HL-60 (cell line): ENCODE data around the gene CCR4.

Experiments used
- TF ChIP-seq, protein P1 (sequence below): IDR thresholded peaks from one replicate; pipeline ENCODE4 v1.5.1; 2011; ENCODE audit warnings: low read length, control low read depth, inconsistent platforms; ENCODE audit not compliant: insufficient read depth
- TF ChIP-seq, protein P2 (sequence below): IDR thresholded peaks from 2 replicates; pipeline ENCODE4 v1.6.1; 2012; ENCODE audit warnings: low read depth; ENCODE audit not compliant: insufficient replicate concordance

DNA sequence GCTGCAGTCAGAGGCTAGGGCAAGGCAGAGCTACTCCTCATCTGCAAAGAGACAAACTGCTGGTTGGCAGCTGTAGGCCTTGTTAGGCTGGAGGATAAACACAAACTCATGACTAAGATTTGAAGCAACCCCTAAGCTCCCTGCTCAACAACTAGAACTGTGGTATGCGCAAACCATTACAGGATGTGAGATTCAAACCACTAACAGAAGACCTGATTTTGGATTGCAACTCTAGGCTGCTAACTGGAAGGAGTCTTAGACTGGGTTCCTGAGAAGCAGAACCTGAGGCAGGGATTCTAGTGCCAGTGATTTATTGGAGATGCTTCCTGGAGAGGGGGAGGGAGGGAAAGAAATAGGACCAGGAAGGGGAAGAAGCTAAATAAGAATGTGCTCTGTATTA is 22.5 kb downstream of the CCR4 start:
- TF ChIP-seq, protein P1, sequence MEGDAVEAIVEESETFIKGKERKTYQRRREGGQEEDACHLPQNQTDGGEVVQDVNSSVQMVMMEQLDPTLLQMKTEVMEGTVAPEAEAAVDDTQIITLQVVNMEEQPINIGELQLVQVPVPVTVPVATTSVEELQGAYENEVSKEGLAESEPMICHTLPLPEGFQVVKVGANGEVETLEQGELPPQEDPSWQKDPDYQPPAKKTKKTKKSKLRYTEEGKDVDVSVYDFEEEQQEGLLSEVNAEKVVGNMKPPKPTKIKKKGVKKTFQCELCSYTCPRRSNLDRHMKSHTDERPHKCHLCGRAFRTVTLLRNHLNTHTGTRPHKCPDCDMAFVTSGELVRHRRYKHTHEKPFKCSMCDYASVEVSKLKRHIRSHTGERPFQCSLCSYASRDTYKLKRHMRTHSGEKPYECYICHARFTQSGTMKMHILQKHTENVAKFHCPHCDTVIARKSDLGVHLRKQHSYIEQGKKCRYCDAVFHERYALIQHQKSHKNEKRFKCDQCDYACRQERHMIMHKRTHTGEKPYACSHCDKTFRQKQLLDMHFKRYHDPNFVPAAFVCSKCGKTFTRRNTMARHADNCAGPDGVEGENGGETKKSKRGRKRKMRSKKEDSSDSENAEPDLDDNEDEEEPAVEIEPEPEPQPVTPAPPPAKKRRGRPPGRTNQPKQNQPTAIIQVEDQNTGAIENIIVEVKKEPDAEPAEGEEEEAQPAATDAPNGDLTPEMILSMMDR = no peak
- TF ChIP-seq, protein P2, sequence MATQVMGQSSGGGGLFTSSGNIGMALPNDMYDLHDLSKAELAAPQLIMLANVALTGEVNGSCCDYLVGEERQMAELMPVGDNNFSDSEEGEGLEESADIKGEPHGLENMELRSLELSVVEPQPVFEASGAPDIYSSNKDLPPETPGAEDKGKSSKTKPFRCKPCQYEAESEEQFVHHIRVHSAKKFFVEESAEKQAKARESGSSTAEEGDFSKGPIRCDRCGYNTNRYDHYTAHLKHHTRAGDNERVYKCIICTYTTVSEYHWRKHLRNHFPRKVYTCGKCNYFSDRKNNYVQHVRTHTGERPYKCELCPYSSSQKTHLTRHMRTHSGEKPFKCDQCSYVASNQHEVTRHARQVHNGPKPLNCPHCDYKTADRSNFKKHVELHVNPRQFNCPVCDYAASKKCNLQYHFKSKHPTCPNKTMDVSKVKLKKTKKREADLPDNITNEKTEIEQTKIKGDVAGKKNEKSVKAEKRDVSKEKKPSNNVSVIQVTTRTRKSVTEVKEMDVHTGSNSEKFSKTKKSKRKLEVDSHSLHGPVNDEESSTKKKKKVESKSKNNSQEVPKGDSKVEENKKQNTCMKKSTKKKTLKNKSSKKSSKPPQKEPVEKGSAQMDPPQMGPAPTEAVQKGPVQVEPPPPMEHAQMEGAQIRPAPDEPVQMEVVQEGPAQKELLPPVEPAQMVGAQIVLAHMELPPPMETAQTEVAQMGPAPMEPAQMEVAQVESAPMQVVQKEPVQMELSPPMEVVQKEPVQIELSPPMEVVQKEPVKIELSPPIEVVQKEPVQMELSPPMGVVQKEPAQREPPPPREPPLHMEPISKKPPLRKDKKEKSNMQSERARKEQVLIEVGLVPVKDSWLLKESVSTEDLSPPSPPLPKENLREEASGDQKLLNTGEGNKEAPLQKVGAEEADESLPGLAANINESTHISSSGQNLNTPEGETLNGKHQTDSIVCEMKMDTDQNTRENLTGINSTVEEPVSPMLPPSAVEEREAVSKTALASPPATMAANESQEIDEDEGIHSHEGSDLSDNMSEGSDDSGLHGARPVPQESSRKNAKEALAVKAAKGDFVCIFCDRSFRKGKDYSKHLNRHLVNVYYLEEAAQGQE = no peak
